Hippocampal formation (tissue), 2 donors: ENCODE measurements around the gene WNT5A.

Experiments
- DNase-seq, 2 donors: peaks; one replicate each; lab custom pipeline; 2025; lab: John Stamatoyannopoulos, UW

Gene WNT5A

GRCh38 chr3:55505776-55506175 is 18.7 kb upstream of the WNT5A start:
- no peak for DNase-seq

GRCh38 chr3:55505102-55505501 is 18.0 kb upstream of the WNT5A start:
- peak in 1 of 2 donors; percentile 9 for DNase-seq

- no peak for DNase-seq
These were observed 14.8 kb upstream of the WNT5A start for GRCh38 chr3:55501905-55502304.

- no peak for DNase-seq
These were observed 13.6 kb upstream of the WNT5A start for GRCh38 chr3:55500555-55501330.

GRCh38 chr3:55498520-55498919 is 11.4 kb upstream of the WNT5A start:
- DNase-seq: no peak

GRCh38 chr3:55497250-55497649 is 10.1 kb upstream of the WNT5A start:
- no peak for DNase-seq

GRCh38 chr3:55494976-55495375 is 7.9 kb upstream of the WNT5A start:
- no peak for DNase-seq

GRCh38 chr3:55492976-55493375 is 5.9 kb upstream of the WNT5A start:
- no peak for DNase-seq

- DNase-seq: no peak
These were observed 4.2 kb upstream of the WNT5A start for GRCh38 chr3:55491296-55491816.

- DNase-seq: no peak
These were observed 3.3 kb upstream of the WNT5A start for GRCh38 chr3:55490276-55490913.

GRCh38 chr3:55489798-55490132 is 2.7 kb upstream of the WNT5A start:
- DNase-seq: no peak

GRCh38 chr3:55488398-55489055 is 1.4 kb upstream of the WNT5A start:
- peak; percentile 40 to 41 for DNase-seq

GRCh38 chr3:55487381-55488241 is 505 bp upstream of the WNT5A start:
- no peak for DNase-seq

GRCh38 chr3:55486101-55486856 is 827 bp downstream of the WNT5A start:
- peak in 1 of 2 donors; percentile 68 for DNase-seq

- peak; percentile 72 to 73 for DNase-seq
These were observed 2.0 kb downstream of the WNT5A start for GRCh38 chr3:55484801-55485791.

GRCh38 chr3:55484191-55484689 is 2.9 kb downstream of the WNT5A start:
- no peak for DNase-seq

- DNase-seq: no peak
These were observed 3.7 kb downstream of the WNT5A start for GRCh38 chr3:55483196-55484095.

- no peak for DNase-seq
These were observed 4.5 kb downstream of the WNT5A start for GRCh38 chr3:55482496-55483195.
